PFSK-1 (cell line): ENCODE data around the gene PLOD2.

ENCODE experiments used
- FOXP2 ChIP-seq: optimal IDR thresholded peaks from 2 replicates; pipeline ENCODE3; 2011; ENCODE audit warnings: borderline replicate concordance, control low read depth, inconsistent platforms; ENCODE audit not compliant: insufficient read depth; ENCODE audit errors: extremely low read length, extremely low read depth
- POLR2AphosphoS5 ChIP-seq: IDR thresholded peaks from 2 replicates; pipeline ENCODE4 v1.6.1; 2012; ENCODE audit warnings: low read depth, mild to moderate bottlenecking, control low read depth, low read length, moderate library complexity
- REST ChIP-seq, 2 experiments: IDR thresholded peaks; 2 replicates each; pipeline versions ENCODE4 v1.6.1 to v1.8.0; 2011 to 2012; ENCODE audit warnings: low read depth in 2 of 2, low read length in 2 of 2, control low read depth in 1 of 2, inconsistent platforms in 1 of 2, mild to moderate bottlenecking in 1 of 2, moderate library complexity in 1 of 2; ENCODE audit not compliant: insufficient read depth in 1 of 2
- SIN3A ChIP-seq: IDR thresholded peaks from 2 replicates; pipeline ENCODE4 v1.6.1; 2012; ENCODE audit warnings: mild to moderate bottlenecking, low read length, moderate library complexity, borderline replicate concordance; ENCODE audit not compliant: insufficient read depth
- TAF1 ChIP-seq: IDR thresholded peaks from 2 replicates; pipeline ENCODE4 v1.6.1; 2012; ENCODE audit warnings: low read length, control low read depth, borderline replicate concordance; ENCODE audit not compliant: insufficient read depth

The PLOD2 gene

GRCh38 chr3:146077181-146077580 lies 83.8 kb downstream of the PLOD2 start:
- TF ChIP-seq FOXP2 (no peak), REST (IDR thresholded peaks at IDR 0.05; ENCODE audit: insufficient read depth in 1 of 2, low read depth in 2 of 2, low read length in 2 of 2) (no peak), POLR2AphosphoS5 (no peak), TAF1 (no peak), SIN3A (no peak)

- no peak for TF ChIP-seq TAF1
These were observed 88.2 kb downstream of the PLOD2 start for GRCh38 chr3:146072824-146073223.

GRCh38 chr3:146072061-146072460 lies 88.9 kb downstream of the PLOD2 start:
- TF ChIP-seq POLR2AphosphoS5 (no peak), REST (IDR thresholded peaks at IDR 0.05; ENCODE audit: insufficient read depth in 1 of 2, low read depth in 2 of 2, low read length in 2 of 2) (no peak), FOXP2 (no peak), SIN3A (no peak), TAF1 (no peak)

GRCh38 chr3:146071632-146072031 lies 89.4 kb downstream of the PLOD2 start:
- TF ChIP-seq SIN3A (no peak), REST (IDR thresholded peaks at IDR 0.05; ENCODE audit: insufficient read depth in 1 of 2, low read depth in 2 of 2, low read length in 2 of 2) (no peak), POLR2AphosphoS5 (no peak), FOXP2 (no peak), TAF1 (no peak)

- TF ChIP-seq POLR2AphosphoS5 (no peak), TAF1 (no peak), SIN3A (no peak), FOXP2 (no peak), REST (IDR thresholded peaks at IDR 0.05; ENCODE audit: insufficient read depth in 1 of 2, low read depth in 2 of 2, low read length in 2 of 2) (no peak)
These were observed 93.9 kb downstream of the PLOD2 start for GRCh38 chr3:146067048-146067447.
